Lung microvascular endothelial cell (primary cell): ENCODE results near the gene ZBTB44. TPM values are rescaled to one million over a fixed set of nuclear protein-coding genes. Genes with fewer than 3 reads are reported as not detected.

Experiments used
- DNase-seq, 2 donors: peaks; one replicate each; pipeline versions ENCODE4 v3.0.0 to v3.0.0-alpha.2; 2010; ENCODE audit warnings: low read depth in 2 of 2
- total RNA-seq: library from RNA; depleted of rRNA; stranded (reverse); fragments of >200 nt; gene quantifications from 2 replicates; pipeline ENCODE4 v1.2.1, GENCODE V29; 2014

Gene ZBTB44
- total RNA-seq, 1 donor from 2014 or later = 30.4 TPM

- DNase-seq = no peak
These were observed 99.0 kb downstream of the ZBTB44 start for GRCh38 chr11:130215531-130216220.

GRCh38 chr11:130214861-130215530 lies 99.7 kb downstream of the ZBTB44 start:
- no peak for DNase-seq

GRCh38 chr11:130213979-130214281 lies 100.8 kb downstream of the ZBTB44 start:
- DNase-seq = no peak

- DNase-seq = peak; percentile 15 to 55
These were observed 101.4 kb downstream of the ZBTB44 start for GRCh38 chr11:130213143-130213978.

- DNase-seq = no peak
These were observed 102.2 kb downstream of the ZBTB44 start for GRCh38 chr11:130212431-130212961.

GRCh38 chr11:130211781-130212401 lies 102.8 kb downstream of the ZBTB44 start:
- DNase-seq = no peak

- DNase-seq = no peak
These were observed 103.6 kb downstream of the ZBTB44 start for GRCh38 chr11:130211144-130211543.

GRCh38 chr11:130209954-130210854 lies 104.5 kb downstream of the ZBTB44 start:
- DNase-seq = no peak

- no peak for DNase-seq
These were observed 105.4 kb downstream of the ZBTB44 start for GRCh38 chr11:130209128-130209932.

GRCh38 chr11:130208241-130209127 lies 106.2 kb downstream of the ZBTB44 start:
- DNase-seq = no peak

- DNase-seq = no peak
These were observed 108.6 kb downstream of the ZBTB44 start for GRCh38 chr11:130206141-130206540.

- DNase-seq = no peak
These were observed 110.0 kb downstream of the ZBTB44 start for GRCh38 chr11:130204703-130205095.

- no peak for DNase-seq
These were observed 110.7 kb downstream of the ZBTB44 start for GRCh38 chr11:130203766-130204702.

GRCh38 chr11:130202818-130203689 lies 111.7 kb downstream of the ZBTB44 start:
- no peak for DNase-seq

GRCh38 chr11:130202009-130202817 lies 112.5 kb downstream of the ZBTB44 start:
- no peak for DNase-seq

- DNase-seq = no peak
These were observed 113.7 kb downstream of the ZBTB44 start for GRCh38 chr11:130201026-130201425.
